H1 (cell line): ENCODE results near the gene SCFD1. TPM values are rescaled to one million over a fixed set of nuclear protein-coding genes. Genes with fewer than 3 reads are reported as not detected.

ENCODE experiments used
- BACH1 ChIP-seq: IDR thresholded peaks from 2 replicates; pipeline ENCODE4 v1.6.1; 2012; ENCODE audit warnings: low read length, improper control_type of control experiment
- BRCA1 ChIP-seq: IDR thresholded peaks from 2 replicates; pipeline ENCODE4 v1.6.1; 2012; ENCODE audit warnings: low read depth, low read length, improper control_type of control experiment
- GTF2F1 ChIP-seq: IDR thresholded peaks from 2 replicates; pipeline ENCODE4 v1.6.1; 2012; ENCODE audit warnings: low read depth, low read length, improper control_type of control experiment, borderline replicate concordance
- POLR2AphosphoS5 ChIP-seq: IDR thresholded peaks from 2 replicates; pipeline ENCODE4 v1.6.1; 2011; ENCODE audit warnings: low read depth, low read length
- SIX5 ChIP-seq: IDR thresholded peaks from 2 replicates; pipeline ENCODE4 v1.6.1; 2011; ENCODE audit warnings: mild to moderate bottlenecking, low read depth, low read length
- polyA plus RNA-seq, 7 experiments: library from polyadenylated mRNA; depleted of rRNA in 3 of 7; stranded (reverse) in 5 of 7; unstranded in 2 of 7; fragments of >200 nt in 5 of 7; fragments of 200-250 nt in 2 of 7; gene quantifications; 1 replicate in 5 of 7; 2 replicates in 1 of 7; 4 replicates in 1 of 7; pipeline versions ENCODE4 v1.2.1 to v1.2.3, GENCODE V29; 2011 to 2013; ENCODE audit warnings: missing spikeins in 2 of 7, mixed read lengths in 2 of 7
- total RNA-seq: library from RNA; stranded (reverse); fragmentation: NEBNext Ultra II Directional; extraction: Animal tissue kit (Norgen Biotek cat#: 25700); gene quantifications from 2 replicates; pipeline ENCODE4 v1.2.1, GENCODE V29; 2021
- TF ChIP-seq, protein P1 (sequence below): IDR thresholded peaks from 2 replicates; pipeline ENCODE4 v1.6.1; 2012; ENCODE audit warnings: inconsistent platforms
- TF ChIP-seq, protein P2 (sequence below), 3 experiments: IDR thresholded peaks; 1 replicate in 2 of 3; 2 replicates in 1 of 3; pipeline versions ENCODE4 v1.5.1 to v1.6.1; 2011; ENCODE audit warnings: low read length in 3 of 3, mild to moderate bottlenecking in 3 of 3, inconsistent platforms in 2 of 3, low read depth in 1 of 3, moderate library complexity in 1 of 3; ENCODE audit not compliant: insufficient read depth in 1 of 3; ENCODE audit errors: control extremely low read depth in 1 of 3

SCFD1 gene
- total and polyA plus RNA-seq, 2 of the 8 experiments (the other 6 are each of a cell fraction or from before 2014, with no cell fraction given), result 32.8 to 64.5 TPM

DNA sequence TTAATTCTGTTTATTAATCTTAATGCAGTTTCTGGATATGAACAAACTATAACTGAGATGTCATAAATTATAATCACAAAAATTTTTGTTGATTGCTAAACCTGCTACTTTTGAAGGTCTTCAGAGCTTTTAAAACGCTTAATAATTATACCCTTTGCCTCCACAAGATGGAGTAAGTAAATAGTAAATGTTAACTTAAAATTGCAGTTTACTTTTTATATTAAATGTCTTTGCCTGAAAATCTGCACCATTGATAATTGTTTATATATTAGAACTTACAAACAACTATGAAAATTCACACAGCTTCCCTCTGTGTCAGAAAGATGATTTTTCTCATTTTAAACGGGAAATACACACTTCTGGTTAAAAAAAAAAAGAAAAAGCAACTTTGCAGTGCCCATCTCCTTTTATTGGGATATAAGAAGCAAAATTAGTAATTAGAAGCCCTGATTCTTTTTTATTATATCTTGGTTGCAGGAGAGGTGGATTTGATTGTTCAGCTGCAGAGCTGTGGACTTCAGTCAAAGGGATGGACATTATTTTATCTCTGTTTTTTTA lies 35.6 kb downstream of the SCFD1 start (continued):
- TF ChIP-seq GTF2F1, result no peak
- no peak for TF ChIP-seq POLR2AphosphoS5
- TF ChIP-seq, protein P1, sequence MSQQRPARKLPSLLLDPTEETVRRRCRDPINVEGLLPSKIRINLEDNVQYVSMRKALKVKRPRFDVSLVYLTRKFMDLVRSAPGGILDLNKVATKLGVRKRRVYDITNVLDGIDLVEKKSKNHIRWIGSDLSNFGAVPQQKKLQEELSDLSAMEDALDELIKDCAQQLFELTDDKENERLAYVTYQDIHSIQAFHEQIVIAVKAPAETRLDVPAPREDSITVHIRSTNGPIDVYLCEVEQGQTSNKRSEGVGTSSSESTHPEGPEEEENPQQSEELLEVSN, result no peak
- TF ChIP-seq SIX5, result no peak
- no peak for TF ChIP-seq BACH1
- no peak for TF ChIP-seq BRCA1
- TF ChIP-seq, protein P2, sequence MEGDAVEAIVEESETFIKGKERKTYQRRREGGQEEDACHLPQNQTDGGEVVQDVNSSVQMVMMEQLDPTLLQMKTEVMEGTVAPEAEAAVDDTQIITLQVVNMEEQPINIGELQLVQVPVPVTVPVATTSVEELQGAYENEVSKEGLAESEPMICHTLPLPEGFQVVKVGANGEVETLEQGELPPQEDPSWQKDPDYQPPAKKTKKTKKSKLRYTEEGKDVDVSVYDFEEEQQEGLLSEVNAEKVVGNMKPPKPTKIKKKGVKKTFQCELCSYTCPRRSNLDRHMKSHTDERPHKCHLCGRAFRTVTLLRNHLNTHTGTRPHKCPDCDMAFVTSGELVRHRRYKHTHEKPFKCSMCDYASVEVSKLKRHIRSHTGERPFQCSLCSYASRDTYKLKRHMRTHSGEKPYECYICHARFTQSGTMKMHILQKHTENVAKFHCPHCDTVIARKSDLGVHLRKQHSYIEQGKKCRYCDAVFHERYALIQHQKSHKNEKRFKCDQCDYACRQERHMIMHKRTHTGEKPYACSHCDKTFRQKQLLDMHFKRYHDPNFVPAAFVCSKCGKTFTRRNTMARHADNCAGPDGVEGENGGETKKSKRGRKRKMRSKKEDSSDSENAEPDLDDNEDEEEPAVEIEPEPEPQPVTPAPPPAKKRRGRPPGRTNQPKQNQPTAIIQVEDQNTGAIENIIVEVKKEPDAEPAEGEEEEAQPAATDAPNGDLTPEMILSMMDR (IDR thresholded peaks at IDR 0.05; ENCODE audit: control extremely low read depth in 1 of 3, insufficient read depth in 1 of 3, low read depth in 1 of 3, low read length in 3 of 3), result no peak
- TF ChIP-seq, all 59 proteins: peak for 0
